Naive thymus-derived CD4-positive, alpha-beta T cell (primary cell): ENCODE measurements around the gene GPR146. TPM values are rescaled to one million over a fixed set of nuclear protein-coding genes. Genes with fewer than 3 reads are reported as not detected.
A peak's percentile ranks its signal among the peaks of the same experiment; 100 is the strongest.

Source experiments
- ATAC-seq: fragments of 150-1000 bp; cut with Tn5 transposase; 2 replicates; pipeline ENCODE4 v1.10.0; 2021; ENCODE audit warnings: mild to moderate bottlenecking, moderate library complexity
- CTCF ChIA-PET: fragments of 350-600 bp; sonication (Branson Sonifier 250); formaldehyde crosslinking; loops from one replicate; lab custom pipeline; 2021; ENCODE audit warnings: antibody characterized with exemption; lab: Charles Lee
- POLR2A ChIA-PET: fragments of 350-600 bp; sonication (Branson Sonifier 250); formaldehyde crosslinking; loops from one replicate; lab custom pipeline; 2021; ENCODE audit warnings: antibody characterized with exemption, inconsistent platforms; lab: Charles Lee
- DNase-seq, 9 donors: peaks; one replicate each; pipeline versions ENCODE4 v3.0.0 to v3.0.0-alpha.2; 2020 to 2022; ENCODE audit warnings: mixed read lengths in 1 of 9
- H3K27ac ChIP-seq: one replicate; pipeline ENCODE4 v1.7.0; 2013; ENCODE audit warnings: mild to moderate bottlenecking, low read depth, low read length, moderate library complexity
- H3K27me3 ChIP-seq, 2 donors: one replicate each; pipeline ENCODE4 v1.7.0; 2013; ENCODE audit warnings: low read length in 2 of 2, mild to moderate bottlenecking in 2 of 2, moderate library complexity in 2 of 2; ENCODE audit not compliant: control insufficient read depth in 2 of 2, insufficient read depth in 2 of 2
- H3K36me3 ChIP-seq, 3 experiments: 1 replicate in 2 of 3; 2 replicates in 1 of 3; pipeline ENCODE4 v1.7.0; 2013; ENCODE audit warnings: low read length in 3 of 3, mild to moderate bottlenecking in 3 of 3, moderate library complexity in 1 of 3; ENCODE audit not compliant: insufficient read depth in 3 of 3, control insufficient read depth in 2 of 3
- H3K4me1 ChIP-seq, 2 donors: one replicate each; pipeline ENCODE4 v1.7.0; 2013; ENCODE audit warnings: low read length in 2 of 2, mild to moderate bottlenecking in 2 of 2, moderate library complexity in 1 of 2; ENCODE audit not compliant: control insufficient read depth in 2 of 2, insufficient read depth in 2 of 2
- H3K4me3 ChIP-seq: 2 replicates; pipeline ENCODE4 v1.7.0; 2013; ENCODE audit warnings: mild to moderate bottlenecking, low read length
- H3K9me3 ChIP-seq, 3 experiments: 1 replicate in 2 of 3; 2 replicates in 1 of 3; pipeline ENCODE4 v1.7.0; 2013; ENCODE audit warnings: low read length in 3 of 3; ENCODE audit not compliant: control insufficient read depth in 2 of 3
- H3K27ac Mint-ChIP-seq, 9 donors: one replicate each; pipeline ENCODE4 v1.8.0; 2020 to 2022; ENCODE audit warnings: mixed read lengths in 9 of 9, mild to moderate bottlenecking in 8 of 9, moderate library complexity in 5 of 9, inconsistent platforms in 2 of 9
- H3K27me3 Mint-ChIP-seq, 5 donors: one replicate each; pipeline ENCODE4 v1.8.0; 2021 to 2022; ENCODE audit warnings: mixed read lengths in 5 of 5, mild to moderate bottlenecking in 1 of 5
- H3K36me3 Mint-ChIP-seq, 5 donors: one replicate each; pipeline ENCODE4 v1.8.0; 2020 to 2022; ENCODE audit warnings: mixed read lengths in 5 of 5, mild to moderate bottlenecking in 3 of 5, inconsistent platforms in 1 of 5
- H3K4me1 Mint-ChIP-seq, 7 donors: one replicate each; pipeline ENCODE4 v1.8.0; 2020 to 2022; ENCODE audit warnings: mixed read lengths in 7 of 7, mild to moderate bottlenecking in 3 of 7, inconsistent platforms in 1 of 7
- H3K4me3 Mint-ChIP-seq, 10 donors: one replicate each; pipeline ENCODE4 v1.8.0; 2020 to 2022; ENCODE audit warnings: mild to moderate bottlenecking in 10 of 10, mixed read lengths in 10 of 10, moderate library complexity in 6 of 10, inconsistent platforms in 2 of 10
- H3K9me3 Mint-ChIP-seq, 11 donors: one replicate each; pipeline ENCODE4 v1.8.0; 2020 to 2022; ENCODE audit warnings: mixed read lengths in 11 of 11, mild to moderate bottlenecking in 4 of 11, inconsistent platforms in 1 of 11, moderate library complexity in 1 of 11
- intact Hi-C, 2 donors: fragments of 100-400 bp; cut with micrococcal nuclease; formaldehyde crosslinking; loops; one replicate each; pipeline ENCODE4 v1.15.1; 2023
- polyA plus RNA-seq, 2 donors: library from polyadenylated mRNA; unstranded; fragments of 300-500 nt; fragmentation: Illumina TruSeq; gene quantifications; one replicate each; pipeline ENCODE4 v1.2.3, GENCODE V29; 2021
- total RNA-seq, 6 experiments: library from RNA in 5 of 6; stranded (reverse) in 5 of 6; gene quantifications; 1 replicate in 5 of 6; 2 replicates in 1 of 6; pipeline ENCODE4 v1.2.3 and lab custom pipeline; 2021 to 2026

Gene GPR146
- total and polyA plus RNA-seq, 7 experiments from 2014 or later = 10.1 to 26.5 (median 15.9) TPM

DNA sequence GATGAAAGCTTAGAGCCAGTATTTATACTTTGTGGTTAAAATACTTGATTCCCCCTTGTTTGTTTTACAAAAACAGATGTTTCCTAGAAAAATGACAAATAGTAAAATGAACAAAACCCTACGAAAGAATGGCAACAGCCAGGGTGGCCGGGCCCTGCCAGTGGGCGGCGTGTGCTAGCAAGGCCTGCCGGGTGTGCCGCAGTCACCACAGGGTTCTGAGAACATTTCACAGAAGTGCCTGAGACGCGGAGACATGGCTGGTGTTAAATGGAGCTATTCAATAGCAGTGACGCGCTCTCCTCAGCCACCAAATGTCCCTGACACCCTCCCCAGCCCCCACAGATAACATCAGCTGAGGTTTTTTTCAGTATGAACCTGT is 14.5 kb downstream of the GPR146 start:
- peaks cover 0 to 3% (median 0%) of the 10 kb centered on the region in 5 donors for H3K27me3 Mint-ChIP-seq
- peaks cover 0 to 9% (median 0%) of the 10 kb centered on the region in 5 donors for H3K36me3 Mint-ChIP-seq
- peaks cover 0 to 24% of the 10 kb centered on the region in 2 donors for H3K4me1 ChIP-seq
- H3K27ac ChIP-seq = no peak overlapping the region
- CTCF ChIA-PET = interaction anchor here (0.7 to 1.7 kb wide), 2 partner anchors 40 to 66 kb away, joined by 3 to 8 read pairs; no protein-coding TSS in a partner anchor
- H3K27ac Mint-ChIP-seq = peak overlapping the region in 4 of 9 donors; percentile 12 to 63 (median 47)
- ATAC-seq (peak; percentile 20), DNase-seq (no peak)
- no peaks in the 10 kb centered on the region for H3K27me3 ChIP-seq
- POLR2A ChIA-PET = interaction anchor here (0.9 to 2.3 kb wide), 4 partner anchors 11 to 84 kb away, joined by 4 to 10 read pairs (median 5); partner anchors contain the start of genes COX19 and GPR146
- peaks cover 0 to 11% (median 0%) of the 10 kb centered on the region in 3 experiments for H3K36me3 ChIP-seq
- intact Hi-C loops = no loop called here
- peaks cover 19 to 58% (median 26%) of the 10 kb centered on the region in 7 donors for H3K4me1 Mint-ChIP-seq
- H3K4me3 ChIP-seq = no peak overlapping the region
- H3K4me3 Mint-ChIP-seq = peak overlapping the region in 4 of 10 donors; percentile 14 to 53 (median 25)
- peaks cover 0 to 1% (median 0%) of the 10 kb centered on the region in 11 donors for H3K9me3 Mint-ChIP-seq
- no peaks in the 10 kb centered on the region for H3K9me3 ChIP-seq

DNA sequence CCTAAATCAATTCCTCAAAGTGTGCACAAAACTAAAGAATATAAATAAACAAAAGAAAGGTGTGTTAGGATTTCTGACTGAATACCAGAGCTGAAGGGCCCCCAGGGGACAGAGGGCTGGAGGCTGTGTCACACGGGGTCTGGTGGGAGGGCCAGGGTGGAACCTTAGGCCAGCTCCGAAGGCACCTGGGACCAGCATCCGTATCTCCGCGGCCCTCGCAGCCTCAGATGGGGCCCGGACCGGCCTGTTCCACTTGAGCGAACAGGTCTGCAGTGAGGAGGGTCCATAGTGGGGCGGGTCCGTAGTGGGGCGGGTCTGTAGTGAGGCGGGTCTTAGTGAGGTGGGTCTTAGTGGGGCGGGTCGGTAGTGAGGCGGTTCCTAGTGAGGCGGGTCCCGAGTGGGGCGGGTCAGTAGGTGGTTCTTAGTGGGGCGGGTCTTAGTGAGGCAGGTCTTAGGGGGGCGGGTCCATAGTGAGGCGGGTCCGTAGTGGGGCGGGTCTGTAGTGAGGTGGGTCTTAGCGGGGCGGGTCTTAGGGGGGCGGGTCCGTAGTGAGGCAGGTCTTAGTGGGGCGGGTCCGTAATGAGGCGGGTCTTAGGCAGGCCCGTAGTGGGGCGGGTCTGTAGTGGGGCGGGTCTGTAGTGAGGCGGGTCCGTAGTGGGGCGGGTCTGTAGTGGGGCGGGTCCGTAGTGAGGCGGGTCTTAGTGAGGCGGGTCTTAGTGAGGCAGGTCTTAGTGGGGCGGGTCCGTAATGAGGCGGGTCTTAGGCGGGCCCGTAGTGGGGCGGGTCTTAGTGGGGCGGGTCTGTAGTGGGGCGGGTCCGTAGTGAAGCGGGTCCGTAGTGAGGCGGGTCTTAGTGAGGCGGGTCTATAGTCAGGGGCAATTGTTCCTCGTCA is 15.1 kb downstream of the GPR146 start:
- ATAC-seq (peak; percentile 41), DNase-seq (peak in 1 of 9 donors; percentile 44)
- peaks cover 0 to 11% (median 0%) of the 10 kb centered on the region in 3 experiments for H3K36me3 ChIP-seq
- Mint-ChIP-seq H3K4me3 (peak overlapping the region in 3 of 10 donors; percentile 14 to 73 (median 17)), H3K27ac (peak overlapping the region in 3 of 9 donors; percentile 12 to 63 (median 39)), H3K9me3 (peaks cover 0 to 1% (median 0%) of the 10 kb centered on the region in 11 donors), H3K27me3 (peaks cover 0 to 3% (median 0%) of the 10 kb centered on the region in 5 donors), H3K4me1 (peaks cover 16 to 52% (median 25%) of the 10 kb centered on the region in 7 donors), H3K36me3 (peaks cover 0 to 9% (median 0%) of the 10 kb centered on the region in 5 donors)
- intact Hi-C loops = no loop called here
- ChIA-PET CTCF (interaction anchor here (0.7 to 3.2 kb wide), 5 partner anchors 14 to 150 kb away, joined by 3 to 18 read pairs (median 3); no protein-coding TSS in a partner anchor), POLR2A (interaction anchor here (0.9 to 2.3 kb wide), 4 partner anchors 12 to 84 kb away, joined by 4 to 10 read pairs (median 5); partner anchors contain the start of genes COX19 and GPR146)
- H3K9me3 ChIP-seq = no peaks in the 10 kb centered on the region
- no peaks in the 10 kb centered on the region for H3K27me3 ChIP-seq
- peaks cover 0 to 17% of the 10 kb centered on the region in 2 donors for H3K4me1 ChIP-seq
- no peak overlapping the region for H3K4me3 ChIP-seq
- no peak overlapping the region for H3K27ac ChIP-seq

DNA sequence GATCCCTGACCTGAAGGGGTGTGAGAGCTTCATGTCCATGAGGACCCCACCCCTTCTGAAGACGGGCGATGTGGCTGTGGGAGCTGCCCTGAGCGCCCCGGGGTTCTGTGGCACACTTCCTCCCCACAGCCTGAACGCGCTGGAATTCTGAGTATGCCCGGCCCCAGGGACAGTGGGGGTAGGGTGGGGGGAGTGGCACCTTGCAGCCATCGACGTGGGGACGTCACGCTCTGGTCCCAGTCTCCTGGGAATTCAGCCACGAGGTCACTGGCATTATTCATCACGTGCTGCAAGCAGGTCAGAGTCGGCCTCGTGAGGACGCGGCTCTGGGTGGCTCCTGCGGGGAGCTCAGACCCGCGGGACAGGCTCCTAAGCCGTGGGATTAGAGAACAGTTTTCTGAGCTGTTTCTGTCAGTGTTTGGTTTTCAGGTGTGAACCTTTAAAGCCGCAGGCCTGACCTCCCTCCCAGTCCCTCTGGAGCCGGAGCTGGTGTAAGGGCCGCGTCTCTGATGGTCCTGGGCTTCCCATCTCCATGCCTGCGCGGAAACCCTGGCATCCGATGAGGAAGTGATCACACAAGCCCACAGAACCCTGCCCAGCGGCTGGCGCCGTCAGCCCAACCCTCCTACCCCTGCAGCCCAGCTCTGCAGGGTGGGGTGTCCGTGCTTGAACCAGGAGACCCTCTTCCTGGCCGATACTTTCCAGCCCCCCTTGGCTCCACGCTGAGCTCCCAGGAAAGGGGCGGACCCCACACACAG is 16.1 kb downstream of the GPR146 start:
- H3K9me3 ChIP-seq = no peaks in the 10 kb centered on the region
- Mint-ChIP-seq H3K4me3 (peak overlapping the region in 1 of 10 donors; percentile 25), H3K36me3 (peaks cover 0 to 9% (median 0%) of the 10 kb centered on the region in 5 donors), H3K4me1 (peaks cover 6 to 44% (median 17%) of the 10 kb centered on the region in 7 donors), H3K27ac (no peak overlapping the region), H3K27me3 (peaks cover 0 to 3% (median 0%) of the 10 kb centered on the region in 5 donors), H3K9me3 (peaks cover 0 to 1% (median 0%) of the 10 kb centered on the region in 11 donors)
- H3K4me3 ChIP-seq = no peak overlapping the region
- H3K27ac ChIP-seq = no peak overlapping the region
- CTCF ChIA-PET = interaction anchor here (1.1 to 3.2 kb wide), 4 partner anchors 15 to 151 kb away, joined by 3 to 18 read pairs (median 4); no protein-coding TSS in a partner anchor
- peaks cover 4 to 13% of the 10 kb centered on the region in 2 donors for H3K4me1 ChIP-seq
- peaks cover 0 to 11% (median 0%) of the 10 kb centered on the region in 3 experiments for H3K36me3 ChIP-seq
- ATAC-seq = no peak
- no peak for DNase-seq
- intact Hi-C loops = no loop called here
- POLR2A ChIA-PET = interaction anchor here (0.5 to 1.1 kb wide), 2 partner anchors 13 to 73 kb away, joined by 3 read pairs; no protein-coding TSS in a partner anchor
- no peaks in the 10 kb centered on the region for H3K27me3 ChIP-seq

GRCh38 chr7:1061180-1061579 is 16.8 kb downstream of the GPR146 start:
- Histone ChIP-seq H3K4me3 (no peak overlapping the region), H3K36me3 (peaks cover 0 to 11% (median 0%) of the 10 kb centered on the region in 3 experiments), H3K9me3 (no peaks in the 10 kb centered on the region), H3K27me3 (no peaks in the 10 kb centered on the region), H3K4me1 (peaks cover 6 to 13% of the 10 kb centered on the region in 2 donors), H3K27ac (no peak overlapping the region)
- POLR2A ChIA-PET = interaction anchor here (0.5 to 1.1 kb wide), 2 partner anchors 14 to 73 kb away, joined by 3 read pairs; no protein-coding TSS in a partner anchor
- intact Hi-C loops = no loop called here
- Mint-ChIP-seq H3K27ac (no peak overlapping the region), H3K27me3 (peaks cover 0 to 3% (median 0%) of the 10 kb centered on the region in 5 donors), H3K9me3 (peaks cover 0 to 1% (median 0%) of the 10 kb centered on the region in 11 donors), H3K4me1 (peaks cover 6 to 38% (median 16%) of the 10 kb centered on the region in 7 donors), H3K4me3 (peak overlapping the region in 1 of 10 donors; percentile 25), H3K36me3 (peaks cover 0 to 9% (median 0%) of the 10 kb centered on the region in 5 donors)
- CTCF ChIA-PET = interaction anchor here (1.5 to 3.2 kb wide), 3 partner anchors 16 to 68 kb away, joined by 3 to 18 read pairs (median 6); no protein-coding TSS in a partner anchor
- ATAC-seq (no peak), DNase-seq (no peak)

- Mint-ChIP-seq H3K4me1 (peaks cover 6 to 25% (median 14%) of the 10 kb centered on the region in 7 donors), H3K9me3 (peaks cover 0 to 1% (median 0%) of the 10 kb centered on the region in 11 donors), H3K4me3 (no peak overlapping the region), H3K36me3 (peaks cover 0 to 9% (median 0%) of the 10 kb centered on the region in 5 donors), H3K27ac (peak overlapping the region in 1 of 9 donors; percentile 47), H3K27me3 (peaks cover 0 to 3% (median 0%) of the 10 kb centered on the region in 5 donors)
- intact Hi-C loops = no loop called here
- H3K9me3 ChIP-seq = no peaks in the 10 kb centered on the region
- DNase-seq (no peak), ATAC-seq (no peak)
- ChIA-PET CTCF (interaction anchor here (3.2 kb wide), 1 partner anchor 70 kb away, joined by 18 read pairs; no protein-coding TSS in a partner anchor), POLR2A (no interaction called here)
- peaks cover 6 to 9% of the 10 kb centered on the region in 2 donors for H3K4me1 ChIP-seq
- peaks cover 0 to 10% (median 0%) of the 10 kb centered on the region in 3 experiments for H3K36me3 ChIP-seq
- no peak overlapping the region for H3K4me3 ChIP-seq
- H3K27ac ChIP-seq = no peak overlapping the region
- no peaks in the 10 kb centered on the region for H3K27me3 ChIP-seq
Measured at GRCh38 chr7:1062296-1063294, 18.2 kb downstream of the GPR146 start.
